HTERT RPE-1 (cell line): ENCODE data around the gene HOXA10.

ENCODE experiments used
- in situ Hi-C: fragments of 300-500 bp; cut with MboI; formaldehyde crosslinking; loops from 4 replicates; pipeline ENCODE4 v1.14.3; 2020; ENCODE audit warnings: low sequenced_read_pairs

HOXA10 gene

GRCh38 chr7:27173956-27174873, at the start of gene HOXA10:
HOXA10 (minus strand) TSS chr7:27174320; CDS start chr7:27174306, 14 bp downstream.
- in situ Hi-C loops, result no loop called here

GRCh38 chr7:27221201-27221797, 47.2 kb upstream of the HOXA10 start:
- in situ Hi-C loops, result no loop called here

- in situ Hi-C loops, result no loop called here
Measured at GRCh38 chr7:27220440-27220955, 46.4 kb upstream of the HOXA10 start.

- in situ Hi-C loops, result no loop called here
Measured at GRCh38 chr7:27219821-27220220, 45.7 kb upstream of the HOXA10 start.

- in situ Hi-C loops, result no loop called here
Measured at GRCh38 chr7:27217951-27218350, 43.8 kb upstream of the HOXA10 start.

- in situ Hi-C loops, result no loop called here
Measured at GRCh38 chr7:27215356-27215755, 41.2 kb upstream of the HOXA10 start.

- in situ Hi-C loops, result no loop called here
Measured at GRCh38 chr7:27214239-27214950, 40.3 kb upstream of the HOXA10 start.

GRCh38 chr7:27213433-27214238, 39.5 kb upstream of the HOXA10 start:
- in situ Hi-C loops, result no loop called here

GRCh38 chr7:27212497-27213432, 38.6 kb upstream of the HOXA10 start:
- in situ Hi-C loops, result no loop called here

GRCh38 chr7:27211764-27212204, 37.7 kb upstream of the HOXA10 start:
- in situ Hi-C loops, result no loop called here

- in situ Hi-C loops, result no loop called here
Measured at GRCh38 chr7:27211084-27211446, 36.9 kb upstream of the HOXA10 start.

- in situ Hi-C loops, result no loop called here
Measured at GRCh38 chr7:27210441-27211083, 36.4 kb upstream of the HOXA10 start.

- in situ Hi-C loops, result no loop called here
Measured at GRCh38 chr7:27209933-27210440, 35.9 kb upstream of the HOXA10 start.

GRCh38 chr7:27208998-27209397, 34.9 kb upstream of the HOXA10 start:
- in situ Hi-C loops, result no loop called here

- in situ Hi-C loops, result no loop called here
Measured at GRCh38 chr7:27207348-27207985, 33.3 kb upstream of the HOXA10 start.

- in situ Hi-C loops, result no loop called here
Measured at GRCh38 chr7:27205325-27206280, 31.5 kb upstream of the HOXA10 start.

- in situ Hi-C loops, result no loop called here
Measured at GRCh38 chr7:27204851-27205322, 30.8 kb upstream of the HOXA10 start.
